Fibroblast of skin of right quadriceps (primary cell): ENCODE data around the gene INSC.
A peak's percentile ranks its signal among the peaks of the same experiment; 100 is the strongest.

Source experiments
- DNase-seq: peaks from one replicate; pipeline ENCODE4 v3.0.0-alpha.2; 2013

INSC gene

GRCh38 chr11:15227011-15227410 lies 112.3 kb downstream of the INSC start:
- DNase-seq, result no peak

- DNase-seq, result no peak
Observed at GRCh38 chr11:15228331-15228849, 113.7 kb downstream of the INSC start.

- DNase-seq, result no peak
Observed at GRCh38 chr11:15229069-15229468, 114.3 kb downstream of the INSC start.

GRCh38 chr11:15232496-15232895 lies 117.8 kb downstream of the INSC start:
- no peak for DNase-seq

- no peak for DNase-seq
Observed at GRCh38 chr11:15233371-15234165, 118.8 kb downstream of the INSC start.

GRCh38 chr11:15234796-15235195 lies 120.1 kb downstream of the INSC start:
- no peak for DNase-seq

- no peak for DNase-seq
Observed at GRCh38 chr11:15236559-15236958, 121.8 kb downstream of the INSC start.

- DNase-seq, result no peak
Observed at GRCh38 chr11:15238856-15239255, 124.1 kb downstream of the INSC start.

GRCh38 chr11:15248749-15249148 lies 134.0 kb downstream of the INSC start:
- no peak for DNase-seq

GRCh38 chr11:15258433-15259165 lies 143.9 kb downstream of the INSC start:
- DNase-seq, result peak; percentile 20

GRCh38 chr11:15266999-15267398 lies 152.3 kb downstream of the INSC start:
- DNase-seq, result no peak

GRCh38 chr11:15268598-15268997 lies 153.9 kb downstream of the INSC start:
- no peak for DNase-seq

GRCh38 chr11:15275141-15275540 lies 160.4 kb downstream of the INSC start:
- DNase-seq, result no peak

GRCh38 chr11:15276621-15277020 lies 161.9 kb downstream of the INSC start:
- no peak for DNase-seq

- peak; percentile 2 for DNase-seq
Observed at GRCh38 chr11:15278128-15278527, 163.4 kb downstream of the INSC start.

- no peak for DNase-seq
Observed at GRCh38 chr11:15280393-15280792, 165.7 kb downstream of the INSC start.

GRCh38 chr11:15282754-15283153 lies 168.0 kb downstream of the INSC start:
- DNase-seq, result no peak

GRCh38 chr11:15286465-15286864 lies 171.7 kb downstream of the INSC start:
- no peak for DNase-seq

- no peak for DNase-seq
Observed at GRCh38 chr11:15288863-15289262, 174.1 kb downstream of the INSC start.

- no peak for DNase-seq
Observed at GRCh38 chr11:15289723-15290122, 175.0 kb downstream of the INSC start.

GRCh38 chr11:15291885-15292284 lies 177.2 kb downstream of the INSC start:
- no peak for DNase-seq

- DNase-seq, result no peak
Observed at GRCh38 chr11:15293975-15294620, 179.4 kb downstream of the INSC start.

GRCh38 chr11:15295695-15296094 lies 181.0 kb downstream of the INSC start:
- DNase-seq, result no peak
